ENCODE measurements around the gene FAM161A. TPM values are rescaled to one million over a fixed set of nuclear protein-coding genes. Genes with fewer than 3 reads are reported as not detected.
"Not testable (repeated sequence)": the region's sequence is repeated elsewhere in the genome, so short reads cannot be mapped to it uniquely, and the experiment has no call there.

Gene FAM161A
- total RNA-seq, 1 donor from 2014 or later = 12.3 TPM

DNA sequence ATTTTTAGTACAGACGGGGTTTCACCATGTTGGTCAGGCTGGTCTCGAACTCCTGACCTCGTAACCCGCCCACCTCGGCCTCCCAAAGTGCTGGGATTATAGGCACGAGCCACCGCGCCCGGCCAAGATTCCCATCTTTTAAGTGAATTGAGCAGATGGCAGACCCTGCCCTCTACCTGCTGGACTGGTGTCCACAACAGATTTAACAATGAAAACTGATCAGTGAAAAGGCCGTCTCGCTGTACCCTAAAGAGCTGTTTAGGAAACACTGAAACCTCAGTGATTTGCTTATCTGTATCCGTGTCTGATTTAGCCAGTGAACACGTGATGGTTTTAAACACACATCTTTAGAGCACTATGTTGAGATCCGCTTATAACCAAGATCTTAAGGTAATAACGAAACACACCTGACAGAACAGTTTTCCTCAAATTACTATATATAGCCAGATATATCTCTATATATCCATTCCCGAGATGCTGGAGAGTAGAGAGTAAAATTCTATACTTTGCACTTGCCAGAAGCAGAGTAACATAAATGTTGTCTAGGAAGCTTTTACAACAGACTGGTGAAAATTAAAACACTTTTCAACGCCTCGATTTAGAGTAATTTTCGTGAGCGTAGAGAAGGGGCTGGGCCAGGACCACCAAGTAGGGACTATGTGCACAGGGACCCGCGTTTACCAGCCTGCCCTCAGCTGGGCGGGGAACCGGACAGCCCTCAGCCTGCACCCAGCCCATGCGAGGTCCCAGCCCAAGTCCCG, 594 bp downstream of the FAM161A start:
- H3K36me3 Mint-ChIP-seq = no peaks in the 10 kb centered on the region
- TF ChIP-seq, protein P1, sequence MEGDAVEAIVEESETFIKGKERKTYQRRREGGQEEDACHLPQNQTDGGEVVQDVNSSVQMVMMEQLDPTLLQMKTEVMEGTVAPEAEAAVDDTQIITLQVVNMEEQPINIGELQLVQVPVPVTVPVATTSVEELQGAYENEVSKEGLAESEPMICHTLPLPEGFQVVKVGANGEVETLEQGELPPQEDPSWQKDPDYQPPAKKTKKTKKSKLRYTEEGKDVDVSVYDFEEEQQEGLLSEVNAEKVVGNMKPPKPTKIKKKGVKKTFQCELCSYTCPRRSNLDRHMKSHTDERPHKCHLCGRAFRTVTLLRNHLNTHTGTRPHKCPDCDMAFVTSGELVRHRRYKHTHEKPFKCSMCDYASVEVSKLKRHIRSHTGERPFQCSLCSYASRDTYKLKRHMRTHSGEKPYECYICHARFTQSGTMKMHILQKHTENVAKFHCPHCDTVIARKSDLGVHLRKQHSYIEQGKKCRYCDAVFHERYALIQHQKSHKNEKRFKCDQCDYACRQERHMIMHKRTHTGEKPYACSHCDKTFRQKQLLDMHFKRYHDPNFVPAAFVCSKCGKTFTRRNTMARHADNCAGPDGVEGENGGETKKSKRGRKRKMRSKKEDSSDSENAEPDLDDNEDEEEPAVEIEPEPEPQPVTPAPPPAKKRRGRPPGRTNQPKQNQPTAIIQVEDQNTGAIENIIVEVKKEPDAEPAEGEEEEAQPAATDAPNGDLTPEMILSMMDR (conservative IDR thresholded peaks at IDR 0.05) = no peak
- H3K27ac Mint-ChIP-seq = peak overlapping the region; percentile 89
- H3K9me3 Mint-ChIP-seq = no peaks in the 10 kb centered on the region
- DNase-seq (ENCODE audit: extremely low spot score, unreplicated experiment) = no peak
- peak overlapping the region; percentile 95 for H3K4me3 Mint-ChIP-seq
- peaks cover 11% of the 10 kb centered on the region for H3K4me1 Mint-ChIP-seq (ENCODE audit: unreplicated experiment)
- H3K27me3 Mint-ChIP-seq = no peaks in the 10 kb centered on the region

DNA sequence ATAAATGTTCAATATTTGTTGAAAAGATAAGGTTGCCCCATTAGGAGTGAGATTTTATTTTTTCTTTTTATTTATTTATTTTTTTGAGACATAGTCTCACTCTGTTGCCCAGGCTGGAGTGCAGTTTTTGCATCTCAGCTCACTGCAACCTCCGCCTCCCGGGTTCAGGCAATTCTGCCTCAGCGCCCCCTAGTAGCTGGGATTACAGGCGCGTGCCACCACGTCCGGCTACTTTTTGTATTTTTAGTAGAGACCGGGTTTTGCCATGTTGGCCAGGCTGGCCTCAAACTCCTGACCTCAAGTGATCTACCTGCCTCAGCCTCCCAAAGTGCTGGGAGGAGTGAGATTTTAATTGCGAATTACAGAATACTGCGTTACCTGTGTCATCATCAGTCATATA, 2.6 kb downstream of the FAM161A start:
- DNase-seq (ENCODE audit: extremely low spot score, unreplicated experiment); H3K9me3 Mint-ChIP-seq; H3K36me3 Mint-ChIP-seq; H3K4me3 Mint-ChIP-seq; H3K27ac Mint-ChIP-seq; H3K27me3 Mint-ChIP-seq: not testable (repeated sequence)
- peaks cover 11% of the 10 kb centered on the region for H3K4me1 Mint-ChIP-seq (ENCODE audit: unreplicated experiment)

DNA sequence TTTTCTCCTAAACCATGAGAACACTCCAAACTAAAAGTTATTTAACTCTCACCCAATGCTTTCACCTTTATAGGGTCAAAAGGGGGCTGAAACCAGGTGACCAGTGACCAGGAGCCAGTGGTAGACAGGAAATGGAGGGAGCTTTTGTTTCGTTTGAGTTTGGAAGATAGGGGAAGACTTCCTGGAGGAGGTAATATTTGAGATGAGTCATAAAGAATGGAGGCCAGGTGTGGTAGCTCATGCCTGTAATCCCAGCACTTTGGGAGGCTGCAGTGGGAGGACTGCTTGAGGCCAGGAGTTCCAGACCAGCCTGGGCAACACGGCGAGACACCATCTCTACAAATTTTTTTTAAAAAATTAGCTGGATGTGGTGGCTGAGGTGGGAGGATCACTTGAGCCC, 8.5 kb downstream of the FAM161A start:
- H3K4me3 Mint-ChIP-seq = no peak overlapping the region
- no peak for DNase-seq (ENCODE audit: extremely low spot score, unreplicated experiment)
- no peaks in the 10 kb centered on the region for H3K9me3 Mint-ChIP-seq
- H3K27me3 Mint-ChIP-seq = no peaks in the 10 kb centered on the region
- no peaks in the 10 kb centered on the region for H3K4me1 Mint-ChIP-seq (ENCODE audit: unreplicated experiment)
- TF ChIP-seq, protein P1 (conservative IDR thresholded peaks at IDR 0.05) = no peak
- no peak overlapping the region for H3K27ac Mint-ChIP-seq
- peaks cover 10% of the 10 kb centered on the region for H3K36me3 Mint-ChIP-seq

DNA sequence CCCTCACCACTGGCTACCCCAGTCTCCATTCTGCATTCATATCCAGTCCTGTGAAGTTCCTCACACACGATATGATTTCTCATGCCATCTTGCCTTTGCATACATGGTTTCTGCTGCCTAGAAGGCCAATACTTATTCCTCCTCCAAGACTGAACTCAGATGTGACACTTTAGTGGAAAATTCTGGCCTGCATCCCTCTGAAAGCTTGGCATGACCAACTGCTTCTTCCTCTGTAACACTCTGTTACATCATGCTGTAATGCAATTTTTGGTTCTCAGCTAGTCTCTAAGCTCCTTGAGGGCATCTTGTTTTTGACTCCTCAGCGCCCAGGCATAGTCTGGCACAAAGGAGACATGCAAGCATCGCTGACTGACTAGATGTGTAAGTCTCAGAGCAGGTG, 12.6 kb downstream of the FAM161A start:
- H3K4me3 Mint-ChIP-seq = no peak overlapping the region

DNA sequence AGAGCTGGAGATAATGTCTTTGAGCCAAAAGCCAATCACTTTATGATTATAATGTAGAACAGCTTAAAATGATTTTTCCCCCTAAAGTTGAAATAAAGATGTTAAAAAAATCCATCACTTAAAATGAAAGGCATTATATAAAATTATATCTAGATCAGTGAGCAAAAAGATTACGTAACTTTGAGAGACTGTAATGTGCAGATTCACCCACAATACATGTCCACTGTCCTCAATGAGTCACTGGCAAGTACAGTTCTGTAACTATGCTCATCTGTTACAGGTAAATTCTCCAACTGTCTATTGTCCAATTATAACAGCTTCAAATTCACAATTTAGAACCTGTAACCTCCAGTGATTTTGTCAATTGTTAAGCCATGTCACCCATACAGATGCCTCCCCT, 19.0 kb downstream of the FAM161A start:
- Mint-ChIP-seq H3K9me3 (no peaks in the 10 kb centered on the region), H3K4me1 (ENCODE audit: unreplicated experiment) (no peaks in the 10 kb centered on the region)

More for the DNA sequence above, 12.6 kb downstream of the FAM161A start:
- no peaks in the 10 kb centered on the region for H3K4me1 Mint-ChIP-seq (ENCODE audit: unreplicated experiment)
- no peaks in the 10 kb centered on the region for H3K9me3 Mint-ChIP-seq
- no peak for DNase-seq (ENCODE audit: extremely low spot score, unreplicated experiment)
- TF ChIP-seq, protein P1 (conservative IDR thresholded peaks at IDR 0.05) = no peak
- H3K27ac Mint-ChIP-seq = no peak overlapping the region
- no peaks in the 10 kb centered on the region for H3K27me3 Mint-ChIP-seq
- peaks cover 19% of the 10 kb centered on the region for H3K36me3 Mint-ChIP-seq

DNA sequence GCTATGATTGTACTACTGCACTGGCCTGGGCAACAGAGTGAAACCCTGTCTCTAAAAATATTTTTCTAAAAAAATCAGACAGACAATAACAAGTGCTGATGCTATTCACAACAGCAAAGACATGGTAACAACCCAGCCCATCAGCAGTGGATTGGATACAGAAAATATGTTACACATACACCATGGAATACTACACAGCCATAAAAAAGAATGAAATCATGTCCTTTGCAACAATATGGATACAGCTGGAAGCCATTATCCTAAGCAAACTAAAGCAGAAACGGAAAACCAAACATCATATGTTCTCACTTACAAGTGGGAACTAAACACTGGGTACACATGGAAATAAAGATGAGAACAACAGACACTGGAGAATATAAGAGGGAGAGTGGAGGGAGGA, 19.9 kb downstream of the FAM161A start:
- H3K4me1 Mint-ChIP-seq (ENCODE audit: unreplicated experiment) = no peaks in the 10 kb centered on the region
- no peak for DNase-seq (ENCODE audit: extremely low spot score, unreplicated experiment)
- no peaks in the 10 kb centered on the region for H3K9me3 Mint-ChIP-seq
- H3K27ac Mint-ChIP-seq = no peak overlapping the region
- H3K36me3 Mint-ChIP-seq = peaks cover 27% of the 10 kb centered on the region
- TF ChIP-seq, protein P1 (conservative IDR thresholded peaks at IDR 0.05) = no peak
- no peak overlapping the region for H3K4me3 Mint-ChIP-seq
- no peaks in the 10 kb centered on the region for H3K27me3 Mint-ChIP-seq

More for the DNA sequence above, 19.0 kb downstream of the FAM161A start:
- peaks cover 31% of the 10 kb centered on the region for H3K36me3 Mint-ChIP-seq
- TF ChIP-seq, protein P1 (conservative IDR thresholded peaks at IDR 0.05) = no peak
- H3K4me3 Mint-ChIP-seq = no peak overlapping the region
- H3K27me3 Mint-ChIP-seq = no peaks in the 10 kb centered on the region
- H3K27ac Mint-ChIP-seq = no peak overlapping the region
- no peak for DNase-seq (ENCODE audit: extremely low spot score, unreplicated experiment)
